GM10248 (cell line): ENCODE data around the gene KRTAP5-11.
"Not testable (repeated sequence)": the region's sequence is repeated elsewhere in the genome, so short reads cannot be mapped to it uniquely, and the experiment has no call there.

Source experiments
- CTCF ChIA-PET: fragments of 300-600 bp; sonication (Branson Sonifier 250); formaldehyde crosslinking; extraction: SDS; loops from one replicate; lab custom pipeline; 2021; ENCODE audit warnings: antibody characterized with exemption; lab: Yijun Ruan, JAX
- POLR2A ChIA-PET: fragments of 350-650 bp; sonication (Branson Sonifier 250); formaldehyde crosslinking; extraction: SDS; loops from one replicate; lab custom pipeline; 2020; ENCODE audit warnings: antibody characterized with exemption; lab: Yijun Ruan, JAX
- DNase-seq: peaks from one replicate; pipeline ENCODE4 v3.0.0; 2012; ENCODE audit errors: extremely low spot score
- CTCF ChIP-seq: IDR thresholded peaks from 2 replicates; pipeline ENCODE4 v1.5.1; 2012; ENCODE audit warnings: mild to moderate bottlenecking, low read depth; ENCODE audit errors: extremely low read depth, missing control alignments, control extremely low read depth

KRTAP5-11 gene

DNA sequence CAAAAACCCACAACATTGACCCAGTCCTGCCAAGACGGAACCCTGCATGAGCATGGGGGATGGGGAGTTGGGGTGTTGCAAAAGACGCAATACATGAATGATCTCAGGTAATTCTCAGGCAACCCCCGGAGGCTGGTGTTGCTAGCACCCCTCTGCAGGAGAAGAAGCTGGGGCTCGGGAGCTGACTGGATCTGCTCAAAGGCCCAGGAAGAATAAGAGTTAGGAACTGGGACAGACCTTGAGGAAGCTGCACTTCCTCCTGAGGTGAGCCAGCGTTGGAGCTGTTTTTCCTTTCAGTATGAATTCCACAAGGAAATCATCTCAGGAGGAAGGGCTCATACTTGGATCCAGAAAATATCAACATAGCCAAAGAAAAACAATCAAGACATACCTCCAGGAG, 34.6 kb downstream of the KRTAP5-11 start, which contains the start of gene KRTAP5-9:
Gene KRTAP5-9 (plus strand): TSS at position 301 of the 400 bp plus-strand sequence. CDS start 238 bp downstream, outside the sequence.
- POLR2A ChIA-PET = no interaction called here
- DNase-seq = no peak
- CTCF ChIA-PET = interaction anchor here (2.9 kb wide), 1 partner anchor 14 kb away, joined by 18 read pairs; no protein-coding TSS in a partner anchor
- TF ChIP-seq CTCF = no peak

DNA sequence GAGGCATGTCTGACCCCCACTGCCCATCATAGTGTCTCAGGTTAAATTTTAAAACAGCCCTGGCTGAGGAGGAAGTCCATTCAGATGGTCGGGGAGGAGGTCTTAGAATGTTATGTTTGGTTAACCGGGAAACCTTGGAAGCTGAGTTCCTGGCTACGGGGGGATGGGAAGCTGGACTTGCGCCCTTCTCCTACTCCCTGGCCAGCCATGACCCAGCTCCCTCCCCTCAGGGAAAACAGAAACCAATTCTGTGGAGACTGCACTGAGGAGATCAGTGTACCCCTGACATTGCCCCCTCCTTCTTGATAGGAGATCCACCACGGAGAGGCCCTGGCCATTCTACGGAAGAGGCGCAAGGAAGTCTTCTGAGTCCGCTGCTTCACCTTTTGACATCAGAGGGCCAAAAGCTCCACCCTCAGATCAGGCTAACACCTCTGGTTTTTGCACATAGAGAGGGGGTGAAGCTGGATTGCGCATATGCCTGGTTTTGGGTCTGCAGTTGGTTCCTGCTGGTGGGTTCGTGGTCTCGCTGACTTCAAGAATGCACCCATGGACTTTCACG, 37.2 kb downstream of the KRTAP5-11 start:
- CTCF ChIA-PET = interaction anchor here (1.5 kb wide), 1 partner anchor 11 kb away, joined by 4 read pairs; no protein-coding TSS in a partner anchor
- POLR2A ChIA-PET = no interaction called here
- no peak for TF ChIP-seq CTCF
- no peak for DNase-seq

GRCh38 chr11:71544525-71545214, 38.0 kb downstream of the KRTAP5-11 start:
- POLR2A ChIA-PET = no interaction called here
- TF ChIP-seq CTCF = no peak
- CTCF ChIA-PET = no interaction called here
- no peak for DNase-seq

- CTCF ChIA-PET = interaction anchor here (2.7 kb wide), 1 partner anchor 19 kb away, joined by 13 read pairs; no protein-coding TSS in a partner anchor
- TF ChIP-seq CTCF = no peak
- POLR2A ChIA-PET = no interaction called here
- no peak for DNase-seq
Observed at GRCh38 chr11:71543866-71544265, 38.8 kb downstream of the KRTAP5-11 start.

DNA sequence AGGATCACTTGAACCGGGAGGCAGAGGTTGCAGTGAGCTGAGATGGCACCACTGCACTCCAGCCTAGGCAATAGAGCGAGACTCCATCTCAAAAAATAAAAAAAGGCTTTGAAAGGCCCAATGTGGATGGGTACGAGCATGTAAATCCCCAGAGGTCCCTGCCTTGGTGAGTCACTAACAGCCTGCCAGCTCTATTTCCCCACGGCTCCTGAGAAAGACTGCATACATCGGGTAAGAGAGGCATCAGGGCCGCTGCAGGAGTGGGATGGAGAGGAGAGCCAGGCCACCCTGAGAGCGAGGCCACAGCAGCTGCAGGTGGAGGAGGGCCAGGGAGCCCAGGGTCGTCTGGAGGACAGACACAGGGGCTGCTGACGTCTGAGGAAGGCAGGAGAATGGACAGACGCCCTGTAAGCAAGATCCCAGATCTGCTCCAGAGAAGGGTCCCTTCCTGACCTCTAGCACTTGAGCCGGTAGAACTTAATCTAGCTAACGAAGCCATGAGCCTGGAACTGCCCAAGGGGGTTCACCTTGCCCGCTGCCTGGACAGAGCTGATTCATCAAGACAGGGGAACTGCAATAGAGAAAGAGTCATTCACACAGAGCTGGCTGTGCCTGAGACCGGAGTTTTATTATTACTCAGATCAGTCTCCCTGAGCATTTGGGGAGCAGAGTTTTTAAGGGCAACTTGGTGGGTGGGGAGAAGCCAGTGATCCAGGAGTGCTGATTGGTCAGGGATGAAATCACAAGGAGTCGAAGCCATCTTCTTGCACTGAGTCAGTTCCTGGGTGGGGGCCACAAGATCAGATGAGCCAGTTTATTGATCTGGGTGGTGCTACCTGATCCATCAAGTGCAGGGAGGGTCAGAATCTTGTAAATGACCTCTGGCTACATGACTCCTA, 39.5 kb downstream of the KRTAP5-11 start:
- ChIA-PET POLR2A (no interaction called here), CTCF (interaction anchor here (1.2 to 2.7 kb wide), 2 partner anchors 20 to 37 kb away, joined by 5 to 13 read pairs; no protein-coding TSS in a partner anchor)
- TF ChIP-seq CTCF = no peak
- DNase-seq = no peak

- TF ChIP-seq CTCF = no peak
- ChIA-PET CTCF (interaction anchor here (1.2 to 2.7 kb wide), 2 partner anchors 21 to 38 kb away, joined by 5 to 13 read pairs; no protein-coding TSS in a partner anchor), POLR2A (no interaction called here)
- DNase-seq = no peak
Observed at GRCh38 chr11:71542382-71542781, 40.3 kb downstream of the KRTAP5-11 start.

GRCh38 chr11:71540521-71541304, 42.0 kb downstream of the KRTAP5-11 start:
- POLR2A ChIA-PET, DNase-seq: not testable (repeated sequence)
- CTCF ChIA-PET = interaction anchor here (1.4 kb wide), 1 partner anchor 9 kb away, joined by 5 read pairs; no protein-coding TSS in a partner anchor

DNA sequence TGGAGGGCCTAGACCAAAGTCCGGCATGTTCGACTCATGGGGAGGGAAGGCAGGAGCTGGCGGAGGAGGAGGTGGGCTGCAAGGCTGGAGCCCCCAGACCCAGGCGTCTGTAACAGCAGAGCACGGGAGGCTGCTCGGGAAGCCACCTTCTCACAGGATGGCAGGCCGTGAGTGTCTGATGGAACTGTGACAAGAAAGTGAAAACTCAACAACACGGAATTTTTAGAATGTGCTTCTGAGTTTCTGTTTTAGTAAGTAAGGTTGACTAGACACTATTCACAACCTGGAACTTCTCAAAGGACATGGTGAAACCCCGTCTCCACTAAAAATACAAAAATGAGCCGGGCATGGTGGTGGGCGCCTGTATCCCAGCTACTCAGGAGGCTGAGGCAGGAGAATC, 42.7 kb downstream of the KRTAP5-11 start:
- peak; percentile 59 for DNase-seq
- POLR2A ChIA-PET = not testable (repeated sequence)
- CTCF ChIA-PET = interaction anchor here (1.4 kb wide), 1 partner anchor 10 kb away, joined by 5 read pairs; no protein-coding TSS in a partner anchor
